Measurements from ENCODE around the gene PLGRKT. TPM values are rescaled to one million over a fixed set of nuclear protein-coding genes. Genes with fewer than 3 reads are reported as not detected.
"Not testable (repeated sequence)": the region's sequence is repeated elsewhere in the genome, so short reads cannot be mapped to it uniquely, and the experiment has no call there.

Gene PLGRKT
- 10 to 100 TPM; 19.0 to 19.1 TPM for total RNA-seq
- polyA plus RNA-seq = 10 to 100 TPM; 45.2 to 60.3 (median 55.8) TPM
- 8.7 to 28.2 (median 13.8) reads per million in 6 experiments for total RNA-seq

- POLR2A ChIA-PET = interaction anchor here (0.6 to 3.7 kb wide), 16 partner anchors 9 to 761 kb away, joined by 3 to 36 read pairs (median 4); partner anchors contain the start of genes AK3, CD274, JAK2 and RCL1
- H3K4me1 Mint-ChIP-seq = peaks cover 17 to 39% (median 35%) of the 10 kb centered on the region in 4 donors
- H3K27ac Mint-ChIP-seq = peak within 1 kb of the TSS; percentile 94 to 100 (median 98)
- no peaks in the 10 kb centered on the region for H3K27me3 Mint-ChIP-seq
- H3K4me3 Mint-ChIP-seq = peak within 1 kb of the TSS; percentile 83 to 98 (median 95)
- peak; percentile 95 to 96 for ATAC-seq
- DNase-seq = peak; percentile 74 to 94 (median 88)
- H3K9me3 Mint-ChIP-seq = peaks cover 0 to 2% (median 0%) of the 10 kb centered on the region in 9 donors
- peaks cover 5 to 25% (median 9%) of the 10 kb centered on the region in 3 donors for H3K36me3 Mint-ChIP-seq
Measured at GRCh38 chr9:5437254-5438216, at the start of gene PLGRKT. PLGRKT (minus strand) TSS chr9:5437925; CDS start chr9:5431977, 5,948 bp downstream.

GRCh38 chr9:5486988-5487387 lies 49.3 kb upstream of the PLGRKT start:
- Mint-ChIP-seq H3K9me3 (no peaks in the 10 kb centered on the region), H3K27ac (no peak overlapping the region), H3K4me1 (no peaks in the 10 kb centered on the region), H3K27me3 (no peaks in the 10 kb centered on the region), H3K4me3 (no peak overlapping the region), H3K36me3 (no peaks in the 10 kb centered on the region)
- POLR2A ChIA-PET = no interaction called here
- ATAC-seq (no peak), DNase-seq (no peak)

- Mint-ChIP-seq H3K36me3 (no peaks in the 10 kb centered on the region), H3K4me3 (no peak overlapping the region), H3K9me3 (peaks cover 0 to under 1% (median 0%) of the 10 kb centered on the region in 9 donors), H3K27ac (no peak overlapping the region), H3K4me1 (no peaks in the 10 kb centered on the region), H3K27me3 (no peaks in the 10 kb centered on the region)
- POLR2A ChIA-PET = no interaction called here
- ATAC-seq (no peak), DNase-seq (no peak)
Measured at GRCh38 chr9:5485378-5486085, 47.8 kb upstream of the PLGRKT start.

GRCh38 chr9:5483306-5483705 lies 45.6 kb upstream of the PLGRKT start:
- Mint-ChIP-seq H3K27me3 (no peaks in the 10 kb centered on the region), H3K27ac (no peak overlapping the region), H3K4me1 (no peaks in the 10 kb centered on the region), H3K9me3 (peaks cover 0 to 2% (median 0%) of the 10 kb centered on the region in 9 donors), H3K36me3 (no peaks in the 10 kb centered on the region), H3K4me3 (no peak overlapping the region)
- POLR2A ChIA-PET = no interaction called here
- no peak for DNase-seq
- no peak for ATAC-seq

- POLR2A ChIA-PET = no interaction called here
- H3K27me3 Mint-ChIP-seq = no peaks in the 10 kb centered on the region
- ATAC-seq = no peak
Measured at GRCh38 chr9:5482194-5482593, 44.5 kb upstream of the PLGRKT start.

GRCh38 chr9:5481322-5482040 lies 43.8 kb upstream of the PLGRKT start:
- ATAC-seq (no peak), DNase-seq (no peak)
- peaks cover 0 to 3% (median 1%) of the 10 kb centered on the region in 9 donors for H3K9me3 Mint-ChIP-seq
- H3K27me3 Mint-ChIP-seq = no peaks in the 10 kb centered on the region
- POLR2A ChIA-PET = no interaction called here
- H3K36me3 Mint-ChIP-seq = peaks cover 0 to 1% (median under 1%) of the 10 kb centered on the region in 3 donors
- no peak overlapping the region for H3K4me3 Mint-ChIP-seq
- no peaks in the 10 kb centered on the region for H3K4me1 Mint-ChIP-seq
- H3K27ac Mint-ChIP-seq = no peak overlapping the region

More at GRCh38 chr9:5482194-5482593, 44.5 kb upstream of the PLGRKT start:
- Mint-ChIP-seq H3K4me1 (no peaks in the 10 kb centered on the region), H3K4me3 (no peak overlapping the region), H3K36me3 (no peaks in the 10 kb centered on the region), H3K27ac (no peak overlapping the region), H3K9me3 (peaks cover 0 to 2% (median 0%) of the 10 kb centered on the region in 9 donors)
- no peak for DNase-seq

- H3K36me3 Mint-ChIP-seq = peaks cover 0 to 6% (median 6%) of the 10 kb centered on the region in 3 donors
- no peaks in the 10 kb centered on the region for H3K27me3 Mint-ChIP-seq
- H3K4me1 Mint-ChIP-seq = no peaks in the 10 kb centered on the region
- ATAC-seq (no peak), DNase-seq (no peak)
- no peak overlapping the region for H3K27ac Mint-ChIP-seq
- peaks cover 0 to 8% (median 2%) of the 10 kb centered on the region in 9 donors for H3K9me3 Mint-ChIP-seq
- H3K4me3 Mint-ChIP-seq = no peak overlapping the region
- POLR2A ChIA-PET = no interaction called here
Measured at GRCh38 chr9:5480919-5481318, 43.2 kb upstream of the PLGRKT start.

GRCh38 chr9:5479994-5480694 lies 42.4 kb upstream of the PLGRKT start:
- no peaks in the 10 kb centered on the region for H3K27me3 Mint-ChIP-seq
- DNase-seq (no peak), ATAC-seq (no peak)
- H3K9me3 Mint-ChIP-seq = peaks cover 0 to 15% (median 2%) of the 10 kb centered on the region in 9 donors
- POLR2A ChIA-PET = no interaction called here
- H3K4me1 Mint-ChIP-seq = no peaks in the 10 kb centered on the region
- no peak overlapping the region for H3K27ac Mint-ChIP-seq
- H3K4me3 Mint-ChIP-seq = no peak overlapping the region
- H3K36me3 Mint-ChIP-seq = peaks cover 0 to 8% (median 6%) of the 10 kb centered on the region in 3 donors

GRCh38 chr9:5478206-5478605 lies 40.5 kb upstream of the PLGRKT start:
- peaks cover 0 to 8% (median 6%) of the 10 kb centered on the region in 3 donors for H3K36me3 Mint-ChIP-seq

GRCh38 chr9:5475611-5476010 lies 37.9 kb upstream of the PLGRKT start:
- ATAC-seq, H3K27ac Mint-ChIP-seq, H3K27me3 Mint-ChIP-seq, POLR2A ChIA-PET, H3K4me1 Mint-ChIP-seq, H3K4me3 Mint-ChIP-seq, H3K36me3 Mint-ChIP-seq, DNase-seq: not testable (repeated sequence)
- H3K9me3 Mint-ChIP-seq = peaks cover 0 to 19% (median 8%) of the 10 kb centered on the region in 9 donors

More at GRCh38 chr9:5478206-5478605, 40.5 kb upstream of the PLGRKT start:
- H3K27me3 Mint-ChIP-seq = no peaks in the 10 kb centered on the region
- ATAC-seq (no peak), DNase-seq (no peak)
- H3K4me1 Mint-ChIP-seq = peaks cover 0 to 2% (median 0%) of the 10 kb centered on the region in 4 donors
- H3K27ac Mint-ChIP-seq = no peak overlapping the region
- POLR2A ChIA-PET = interaction anchor here (0.6 kb wide), 1 partner anchor 21 kb away, joined by 3 read pairs; no protein-coding TSS in a partner anchor
- peaks cover 0 to 19% (median 8%) of the 10 kb centered on the region in 9 donors for H3K9me3 Mint-ChIP-seq
- no peak overlapping the region for H3K4me3 Mint-ChIP-seq

- Mint-ChIP-seq H3K9me3 (peaks cover 0 to 10% (median 5%) of the 10 kb centered on the region in 9 donors), H3K4me3 (no peak overlapping the region), H3K27ac (no peak overlapping the region), H3K36me3 (peaks cover 0 to 24% (median 16%) of the 10 kb centered on the region in 3 donors), H3K27me3 (no peaks in the 10 kb centered on the region), H3K4me1 (peaks cover 0 to 4% (median 0%) of the 10 kb centered on the region in 4 donors)
- ATAC-seq = no peak
- no peak for DNase-seq
- POLR2A ChIA-PET = no interaction called here
Measured at GRCh38 chr9:5470816-5471215, 33.1 kb upstream of the PLGRKT start.

GRCh38 chr9:5470122-5470521 lies 32.4 kb upstream of the PLGRKT start:
- POLR2A ChIA-PET = no interaction called here
- ATAC-seq = no peak
- Mint-ChIP-seq H3K4me3 (no peak overlapping the region), H3K27ac (no peak overlapping the region), H3K36me3 (peaks cover 0 to 31% (median 19%) of the 10 kb centered on the region in 3 donors), H3K9me3 (peaks cover 0 to 6% (median 0%) of the 10 kb centered on the region in 9 donors), H3K27me3 (no peaks in the 10 kb centered on the region), H3K4me1 (peaks cover 0 to 9% (median 0%) of the 10 kb centered on the region in 4 donors)
- no peak for DNase-seq

Measured in naive thymus-derived CD8-positive, alpha-beta T cell (primary cell).